Liver (tissue), 3 donors: Measurements from ENCODE around the gene OR6B1.

Experiments
- CTCF ChIP-seq: fragments of 150-350 bp; IDR thresholded peaks from 2 replicates; pipeline ENCODE4 v1.5.1; 2017; ENCODE audit warnings: improper control_type of control experiment, low read depth, low read length; ENCODE audit not compliant: missing input control
- EGR1 ChIP-seq, 2 donors: IDR thresholded peaks; 2 replicates each; pipeline ENCODE4 v1.6.1; 2016 to 2018; ENCODE audit warnings: antibody characterized with exemption in 2 of 2, low read depth in 2 of 2
- JUND ChIP-seq, 2 donors: IDR thresholded peaks; 2 replicates each; pipeline ENCODE4 v1.6.1; 2016; ENCODE audit warnings: antibody characterized with exemption in 2 of 2
- MAX ChIP-seq: IDR thresholded peaks from 2 replicates; pipeline ENCODE4 v1.6.1; 2016; ENCODE audit warnings: antibody characterized with exemption
- RAD21 ChIP-seq, 2 donors: IDR thresholded peaks; 2 replicates each; pipeline ENCODE4 v1.6.1; 2016; ENCODE audit warnings: antibody characterized with exemption in 2 of 2, mild to moderate bottlenecking in 2 of 2
- REST ChIP-seq: IDR thresholded peaks from 2 replicates; pipeline ENCODE4 v1.6.1; 2016; ENCODE audit warnings: antibody characterized with exemption, mild to moderate bottlenecking
- SP1 ChIP-seq: IDR thresholded peaks from 2 replicates; pipeline ENCODE4 v1.6.1; 2018; ENCODE audit warnings: antibody characterized with exemption, mild to moderate bottlenecking
- TAF1 ChIP-seq: conservative IDR thresholded peaks from 2 replicates; pipeline ENCODE4 v1.6.1; 2016; ENCODE audit warnings: antibody characterized with exemption, mild to moderate bottlenecking
- YY1 ChIP-seq: IDR thresholded peaks from 2 replicates; pipeline ENCODE4 v1.6.1; 2016; ENCODE audit warnings: antibody characterized with exemption, mild to moderate bottlenecking
- donor health status: healthy.
- donor health status: healthy.

GRCh38 chr7:143979359-143979758 lies 20.8 kb upstream of the OR6B1 start:
- no peak for TF ChIP-seq EGR1 (IDR thresholded peaks at IDR 0.05; ENCODE audit: low read depth in 2 of 2)
- no peak for TF ChIP-seq JUND (IDR thresholded peaks at IDR 0.05)
- TF ChIP-seq CTCF, result no peak
- no peak for TF ChIP-seq RAD21 (IDR thresholded peaks at IDR 0.05)
- no peak for TF ChIP-seq REST
- no peak for TF ChIP-seq MAX
- no peak for TF ChIP-seq TAF1
- TF ChIP-seq YY1, result no peak
- TF ChIP-seq SP1, result no peak
